Ascending aorta (tissue), 2 donors: Measurements from ENCODE around the gene MYO5C. TPM values are rescaled to one million over a fixed set of nuclear protein-coding genes. Genes with fewer than 3 reads are reported as not detected.
A peak's percentile ranks its signal among the peaks of the same experiment; 100 is the strongest.

Experiments
- DNase-seq, 2 donors: peaks; one replicate each; pipeline ENCODE4 v3.0.0-alpha.2; 2019; ENCODE audit warnings: low spot score in 2 of 2
- H3K27ac ChIP-seq, 2 donors: fragments of 200-600 bp; sonication (generic); one replicate each; pipeline ENCODE4 v1.5.1; 2016 to 2017; ENCODE audit warnings: mild to moderate bottlenecking in 1 of 2
- H3K27me3 ChIP-seq: fragments of 200-600 bp; sonication (generic); one replicate; pipeline ENCODE4 v1.5.1; 2017
- H3K36me3 ChIP-seq, 2 donors: fragments of 200-600 bp; sonication (generic); one replicate each; pipeline ENCODE4 v1.5.1; 2016
- H3K4me1 ChIP-seq, 2 donors: fragments of 200-600 bp; sonication (generic); one replicate each; pipeline ENCODE4 v1.5.1; 2016 to 2017; ENCODE audit warnings: mild to moderate bottlenecking in 1 of 2
- H3K4me3 ChIP-seq, 2 donors: fragments of 200-600 bp; sonication (generic); one replicate each; pipeline ENCODE4 v1.5.1; 2016 to 2017; ENCODE audit warnings: mild to moderate bottlenecking in 1 of 2
- H3K9me3 ChIP-seq, 2 donors: fragments of 200-600 bp; sonication (generic); one replicate each; pipeline ENCODE4 v1.5.1; 2016
- intact Hi-C: fragments of 100-400 bp; cut with DNase I; formaldehyde crosslinking; loops from one replicate; pipeline ENCODE4 v1.15.1; 2023
- total RNA-seq: library from RNA; depleted of rRNA; stranded (reverse); fragments of >200 nt; gene quantifications from one replicate; pipeline ENCODE4 v1.1.0, GENCODE V29; 2016
- TF ChIP-seq, protein P1 (sequence below), 3 experiments: fragments of 200-600 bp in 2 of 3; fragments of 450-650 bp in 1 of 3; sonication (generic) in 2 of 3; IDR thresholded peaks; one replicate each; pipeline ENCODE4 v1.5.1; 2016 to 2019; ENCODE audit warnings: antibody characterized with exemption in 3 of 3, mild to moderate bottlenecking in 1 of 3, moderate library complexity in 1 of 3

The MYO5C gene
- total RNA-seq, 1 donor from 2014 or later: 11.0 TPM

DNA sequence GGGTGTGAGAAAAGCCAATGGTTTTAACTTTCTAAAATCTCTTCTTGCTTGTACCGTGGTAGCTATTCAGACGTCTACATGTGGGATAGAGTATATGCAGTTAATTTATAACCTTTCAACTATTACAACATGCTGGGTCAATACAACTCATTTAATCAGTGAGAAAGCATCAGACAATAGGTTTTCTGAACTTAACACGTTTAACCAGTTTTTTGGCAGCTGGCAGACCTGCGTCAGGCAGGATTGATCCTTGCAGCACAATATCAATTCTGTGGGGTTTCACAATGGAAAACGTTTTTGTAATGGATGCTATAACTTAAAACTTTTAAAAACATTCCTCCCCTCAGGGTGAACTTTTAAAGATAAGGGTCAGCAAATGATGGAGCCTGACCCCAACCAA, 110.9 kb downstream of the MYO5C start:
- no peaks in the 10 kb centered on the region for H3K9me3 ChIP-seq
- H3K36me3 ChIP-seq: no peaks in the 10 kb centered on the region
- no peak overlapping the region for H3K27ac ChIP-seq
- intact Hi-C loops: loop anchor here (5.0 to 10.0 kb wide), 2 partner anchors 68 to 500 kb away; no protein-coding TSS in a partner anchor
- H3K4me3 ChIP-seq: no peak overlapping the region
- no peaks in the 10 kb centered on the region for H3K27me3 ChIP-seq
- DNase-seq: no peak
- H3K4me1 ChIP-seq: peaks cover 0 to 3% of the 10 kb centered on the region in 2 donors
- TF ChIP-seq, protein P1, sequence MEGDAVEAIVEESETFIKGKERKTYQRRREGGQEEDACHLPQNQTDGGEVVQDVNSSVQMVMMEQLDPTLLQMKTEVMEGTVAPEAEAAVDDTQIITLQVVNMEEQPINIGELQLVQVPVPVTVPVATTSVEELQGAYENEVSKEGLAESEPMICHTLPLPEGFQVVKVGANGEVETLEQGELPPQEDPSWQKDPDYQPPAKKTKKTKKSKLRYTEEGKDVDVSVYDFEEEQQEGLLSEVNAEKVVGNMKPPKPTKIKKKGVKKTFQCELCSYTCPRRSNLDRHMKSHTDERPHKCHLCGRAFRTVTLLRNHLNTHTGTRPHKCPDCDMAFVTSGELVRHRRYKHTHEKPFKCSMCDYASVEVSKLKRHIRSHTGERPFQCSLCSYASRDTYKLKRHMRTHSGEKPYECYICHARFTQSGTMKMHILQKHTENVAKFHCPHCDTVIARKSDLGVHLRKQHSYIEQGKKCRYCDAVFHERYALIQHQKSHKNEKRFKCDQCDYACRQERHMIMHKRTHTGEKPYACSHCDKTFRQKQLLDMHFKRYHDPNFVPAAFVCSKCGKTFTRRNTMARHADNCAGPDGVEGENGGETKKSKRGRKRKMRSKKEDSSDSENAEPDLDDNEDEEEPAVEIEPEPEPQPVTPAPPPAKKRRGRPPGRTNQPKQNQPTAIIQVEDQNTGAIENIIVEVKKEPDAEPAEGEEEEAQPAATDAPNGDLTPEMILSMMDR (IDR thresholded peaks at IDR 0.05): no peak

DNA sequence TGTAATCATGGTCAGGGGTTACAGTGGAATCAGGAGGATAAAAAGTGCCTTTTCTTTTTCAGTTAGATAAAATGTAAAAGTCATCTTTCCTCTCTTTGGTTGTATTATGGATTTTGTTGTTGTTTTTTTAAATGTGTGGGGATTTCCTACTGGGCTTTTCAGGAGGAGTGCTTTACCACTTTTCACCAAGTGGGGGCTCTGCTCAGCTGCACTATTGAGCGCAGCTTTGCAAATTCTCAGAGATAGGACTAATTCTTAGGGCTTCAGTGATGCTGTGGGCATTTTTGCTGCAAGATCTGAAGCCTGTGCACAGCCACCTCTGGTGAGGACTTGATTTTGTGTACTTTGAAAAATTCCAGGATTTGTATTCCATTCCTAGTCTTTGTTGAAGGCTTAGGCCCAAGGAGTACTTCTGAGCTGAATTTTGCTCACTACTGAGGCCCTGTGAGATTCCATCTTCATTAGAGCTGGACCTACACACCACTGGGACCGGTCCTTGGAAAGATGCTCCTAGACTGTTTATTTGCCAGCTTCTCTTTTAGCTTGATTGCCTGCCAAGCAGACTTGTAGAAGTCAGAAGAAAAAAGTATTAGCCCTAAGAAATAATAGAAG, 111.9 kb downstream of the MYO5C start:
- Histone ChIP-seq H3K9me3 (no peaks in the 10 kb centered on the region), H3K27ac (no peak overlapping the region), H3K27me3 (no peaks in the 10 kb centered on the region), H3K4me1 (peaks cover 0 to 3% of the 10 kb centered on the region in 2 donors), H3K4me3 (no peak overlapping the region), H3K36me3 (no peaks in the 10 kb centered on the region)
- intact Hi-C loops: loop anchor here (5.0 to 10.0 kb wide), 2 partner anchors 69 to 501 kb away; no protein-coding TSS in a partner anchor
- TF ChIP-seq, protein P1 (IDR thresholded peaks at IDR 0.05): peak in 2 of 3 experiments; percentile 48 to 52
- no peak for DNase-seq

DNA sequence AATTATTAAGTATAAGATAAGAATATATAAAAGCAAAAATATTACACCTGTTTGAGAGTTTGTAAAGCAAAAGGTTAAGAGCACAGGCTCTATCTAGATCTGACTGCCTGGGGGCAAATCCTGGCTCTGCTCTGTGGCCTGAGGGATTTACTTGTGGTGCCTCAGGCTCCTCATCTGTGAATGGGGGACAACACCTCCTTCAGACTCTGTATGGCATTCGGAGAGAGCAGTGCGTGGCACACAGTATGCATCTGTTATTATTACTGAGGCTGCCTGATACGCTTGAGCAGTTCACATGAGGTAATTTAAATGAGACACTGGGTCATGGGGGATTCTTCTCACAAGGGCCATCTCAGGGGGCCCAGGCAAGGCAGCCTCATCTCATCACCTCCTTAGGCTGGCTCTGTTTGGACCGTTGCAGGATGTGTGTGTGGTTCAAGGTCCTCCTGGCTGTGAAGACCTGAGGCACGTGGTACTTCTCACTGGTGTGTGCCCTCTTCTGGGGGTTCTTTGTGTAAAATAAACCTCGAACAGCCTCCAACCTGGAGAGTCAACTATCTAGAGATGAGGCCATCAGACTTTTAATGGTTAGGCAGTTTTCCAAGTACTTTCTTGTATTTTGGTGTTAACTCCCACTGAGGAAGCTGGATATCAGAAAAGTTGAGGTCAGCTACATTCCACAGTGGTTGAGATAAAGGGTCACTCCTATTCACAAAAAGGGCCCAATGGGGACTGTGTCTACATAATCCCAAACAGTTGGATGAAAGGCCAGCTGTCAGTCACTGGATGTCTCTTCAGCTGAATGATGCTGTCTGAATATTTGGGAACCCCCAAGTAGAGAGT, 113.4 kb downstream of the MYO5C start:
- Histone ChIP-seq H3K9me3 (no peaks in the 10 kb centered on the region), H3K36me3 (no peaks in the 10 kb centered on the region), H3K27me3 (no peaks in the 10 kb centered on the region), H3K4me3 (no peak overlapping the region), H3K4me1 (peaks cover 0 to 3% of the 10 kb centered on the region in 2 donors), H3K27ac (no peak overlapping the region)
- intact Hi-C loops: loop anchor here (5.0 to 10.0 kb wide), 2 partner anchors 70 to 503 kb away; no protein-coding TSS in a partner anchor
- DNase-seq: no peak
- TF ChIP-seq, protein P1 (IDR thresholded peaks at IDR 0.05): no peak

DNA sequence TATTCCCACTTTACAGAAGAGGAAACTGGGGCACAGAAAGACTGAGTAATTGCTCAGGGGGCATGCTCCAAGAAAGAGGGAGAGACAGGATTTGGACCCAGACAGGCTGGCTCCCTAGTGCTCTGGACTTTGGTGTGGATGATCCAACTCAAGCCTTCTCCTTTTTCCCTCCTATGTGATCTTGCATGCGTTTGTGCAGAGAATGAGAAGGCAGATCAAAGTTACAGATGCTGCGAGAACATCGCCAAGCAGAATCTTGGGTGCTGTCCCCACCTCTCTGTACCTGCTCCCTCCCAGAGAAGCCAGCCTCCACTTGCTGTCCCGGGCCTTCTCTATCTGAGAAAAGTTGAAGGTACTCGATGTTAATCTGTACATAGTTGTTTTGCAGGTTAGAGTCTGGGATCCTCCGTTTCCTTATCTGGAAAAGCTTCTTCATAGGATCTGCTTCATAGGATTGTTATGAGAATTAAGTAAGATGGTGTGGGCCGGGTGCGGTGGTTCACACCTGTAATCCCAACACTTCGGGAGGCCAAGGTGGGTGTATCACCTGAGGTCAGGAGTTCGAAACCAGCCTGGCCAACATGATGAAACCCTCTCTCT, 114.7 kb downstream of the MYO5C start:
- H3K4me1 ChIP-seq: peaks cover 0 to 3% of the 10 kb centered on the region in 2 donors
- H3K27ac ChIP-seq: peak overlapping the region in 1 of 2 donors; percentile 88
- H3K36me3 ChIP-seq: no peaks in the 10 kb centered on the region
- no peak for DNase-seq
- no peaks in the 10 kb centered on the region for H3K27me3 ChIP-seq
- TF ChIP-seq, protein P1 (IDR thresholded peaks at IDR 0.05): no peak
- H3K9me3 ChIP-seq: no peaks in the 10 kb centered on the region
- H3K4me3 ChIP-seq: peak overlapping the region; percentile 95 to 99
- intact Hi-C loops: loop anchor here (5.0 to 10.0 kb wide), 2 partner anchors 71 to 504 kb away; no protein-coding TSS in a partner anchor

DNA sequence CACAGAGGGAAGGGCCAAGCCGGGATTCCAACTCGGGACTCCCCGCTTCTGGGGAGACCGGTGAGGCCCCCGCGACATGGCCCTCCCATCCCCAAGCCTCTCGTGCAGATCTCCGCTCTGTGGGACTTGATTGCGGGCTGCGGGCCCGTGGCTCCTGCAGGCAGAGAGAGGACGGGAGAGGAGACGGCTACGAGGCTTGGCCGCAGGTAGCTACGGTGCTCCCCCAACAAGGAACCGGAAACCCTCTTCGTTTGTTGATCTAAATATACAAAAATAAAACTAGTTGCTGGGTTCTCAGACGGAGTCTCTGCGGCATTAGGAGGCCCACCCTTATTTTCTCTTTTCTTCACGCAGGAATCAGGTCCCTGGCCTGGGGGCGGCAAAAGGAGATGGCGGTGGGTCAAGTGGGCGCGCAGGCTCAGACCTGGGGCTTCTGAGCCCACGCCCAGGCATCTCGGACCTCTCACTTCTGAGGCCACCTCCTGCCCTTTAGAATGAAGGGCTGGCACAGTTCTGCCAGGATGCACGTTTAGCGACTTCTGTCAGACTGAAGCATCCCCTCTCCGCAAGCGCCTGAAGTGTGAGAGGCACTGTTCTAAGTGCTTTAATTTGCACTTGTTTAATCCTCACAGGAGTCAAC, 115.3 kb downstream of the MYO5C start:
- TF ChIP-seq, protein P1 (IDR thresholded peaks at IDR 0.05): no peak
- H3K4me3 ChIP-seq: peak overlapping the region; percentile 95 to 99
- no peaks in the 10 kb centered on the region for H3K9me3 ChIP-seq
- DNase-seq: no peak
- H3K4me1 ChIP-seq: peaks cover 0 to 3% of the 10 kb centered on the region in 2 donors
- H3K27me3 ChIP-seq: no peaks in the 10 kb centered on the region
- intact Hi-C loops: loop anchor here (5.0 to 10.0 kb wide), 2 partner anchors 72 to 504 kb away; no protein-coding TSS in a partner anchor
- H3K36me3 ChIP-seq: no peaks in the 10 kb centered on the region
- H3K27ac ChIP-seq: peak overlapping the region; percentile 88 to 95
